HG02981 (cell line): ENCODE results near the gene OMA1.

Experiments used
- ATAC-seq: cut with Tn5 transposase; IDR thresholded peaks from one replicate; pipeline ENCODE4 v1.9.1; 2021; ENCODE audit warnings: mild to moderate bottlenecking, moderate library complexity; ENCODE audit not compliant: unreplicated experiment

Gene OMA1

GRCh38 chr1:58465176-58465575 lies 81.3 kb downstream of the OMA1 start:
- ATAC-seq: no peak

DNA sequence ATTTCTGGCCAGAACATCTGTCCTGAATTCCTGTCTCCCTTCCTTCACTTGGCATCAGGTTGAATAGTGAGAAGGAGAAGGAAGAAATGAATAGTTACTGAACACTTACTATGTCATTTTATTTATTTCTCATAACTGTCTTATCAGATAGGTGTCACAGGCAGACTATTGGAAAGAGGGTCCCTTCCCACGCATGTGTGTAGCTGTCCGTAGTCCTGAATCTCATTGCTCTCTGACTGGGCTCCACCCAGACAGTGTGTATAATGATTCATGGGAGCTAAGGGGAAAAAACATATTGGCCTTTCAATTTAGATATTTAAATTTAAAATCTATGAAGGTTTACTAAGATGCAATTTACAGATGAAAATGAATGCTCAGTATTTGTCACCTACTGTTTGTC lies 86.1 kb downstream of the OMA1 start:
- no peak for ATAC-seq

- no peak for ATAC-seq
These were observed 86.6 kb downstream of the OMA1 start for GRCh38 chr1:58459911-58460310.

- ATAC-seq: no peak
These were observed 89.4 kb downstream of the OMA1 start for GRCh38 chr1:58457023-58457635.

- ATAC-seq: no peak
These were observed 90.1 kb downstream of the OMA1 start for GRCh38 chr1:58456470-58456869.

GRCh38 chr1:58454807-58455206 lies 91.7 kb downstream of the OMA1 start:
- ATAC-seq: no peak

DNA sequence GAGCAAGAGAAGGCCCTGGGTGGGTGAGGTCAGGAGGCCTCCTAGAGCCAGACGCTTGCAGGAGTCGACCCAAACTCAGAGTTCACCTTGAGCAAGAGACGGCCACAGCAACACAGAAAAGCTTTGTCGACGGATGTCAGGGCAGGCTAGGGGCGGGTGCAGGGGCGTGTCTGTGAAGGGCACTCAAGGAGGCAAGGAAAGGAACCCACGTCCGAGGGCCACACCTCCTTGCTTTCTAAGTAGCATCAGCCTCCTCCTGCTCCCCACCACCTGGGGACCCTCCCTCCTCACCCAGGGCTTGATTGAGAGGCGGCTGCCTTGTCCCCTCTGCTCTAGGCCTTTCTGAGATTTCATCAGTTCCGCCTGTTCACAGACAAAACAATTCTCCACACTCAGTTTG lies 92.1 kb downstream of the OMA1 start:
- ATAC-seq: no peak

- ATAC-seq: no peak
These were observed 94.8 kb downstream of the OMA1 start for GRCh38 chr1:58451560-58452191.

- ATAC-seq: no peak
These were observed 98.6 kb downstream of the OMA1 start for GRCh38 chr1:58447886-58448285.

GRCh38 chr1:58447042-58447441 lies 99.5 kb downstream of the OMA1 start:
- ATAC-seq: no peak

DNA sequence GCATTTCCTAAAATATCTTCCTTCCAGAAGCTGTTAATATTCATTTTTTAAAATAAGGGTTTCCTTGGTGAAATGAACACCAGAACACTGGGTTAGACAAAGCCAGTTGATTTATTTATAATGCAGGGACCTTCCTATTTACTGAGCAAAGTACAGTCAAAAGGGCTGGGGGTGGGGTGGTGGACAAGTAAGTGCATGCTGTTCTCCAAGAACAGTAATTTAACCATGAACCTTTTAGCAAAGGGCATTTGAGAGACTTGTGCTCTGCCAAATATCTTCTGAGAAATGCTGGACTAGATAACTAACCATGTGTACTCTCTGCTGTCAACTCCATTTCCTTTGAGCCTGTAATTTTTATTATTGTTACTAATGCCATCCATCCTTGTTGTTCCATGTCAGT lies 100.2 kb downstream of the OMA1 start:
- ATAC-seq: no peak

DNA sequence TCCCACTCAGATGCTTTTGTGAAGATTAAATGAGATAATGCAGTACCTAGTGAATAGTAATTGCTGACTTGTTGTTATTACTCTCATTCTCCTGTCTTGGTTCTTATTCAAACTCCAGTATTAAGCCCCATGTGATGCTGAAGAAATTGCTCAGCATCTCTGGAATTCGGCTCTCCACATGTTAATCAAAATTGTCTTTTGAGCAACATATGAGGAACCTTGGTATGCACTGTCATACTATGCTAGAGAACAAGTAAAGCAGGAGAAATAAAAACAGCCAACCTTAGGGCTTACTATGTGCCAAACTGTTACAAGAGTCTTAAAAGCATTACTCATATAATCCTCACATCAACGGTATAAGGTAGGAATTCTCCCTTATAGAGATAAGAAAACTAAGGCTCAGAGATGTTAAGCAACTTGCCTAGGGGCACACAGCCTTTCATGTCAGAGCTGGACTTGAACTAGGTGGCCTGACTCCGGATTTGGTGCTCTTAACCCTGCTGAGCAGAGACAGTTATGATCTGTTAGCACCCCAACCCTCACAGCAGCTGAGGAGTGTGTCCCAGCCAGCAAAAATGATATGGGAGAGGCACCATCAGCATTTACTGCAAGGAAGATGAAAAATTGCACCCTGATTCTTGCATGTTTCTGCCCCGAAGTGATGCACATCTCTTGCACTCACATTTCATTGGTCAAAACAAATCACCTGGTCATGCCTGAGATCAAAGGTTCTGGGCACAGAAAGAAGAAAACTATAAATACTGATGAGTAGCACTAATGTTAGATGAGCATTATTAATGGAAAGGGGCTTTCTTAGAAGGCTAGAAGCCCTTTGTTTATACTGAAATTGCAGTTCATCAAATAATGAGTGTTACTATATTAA lies 102.3 kb downstream of the OMA1 start:
- ATAC-seq: no peak

DNA sequence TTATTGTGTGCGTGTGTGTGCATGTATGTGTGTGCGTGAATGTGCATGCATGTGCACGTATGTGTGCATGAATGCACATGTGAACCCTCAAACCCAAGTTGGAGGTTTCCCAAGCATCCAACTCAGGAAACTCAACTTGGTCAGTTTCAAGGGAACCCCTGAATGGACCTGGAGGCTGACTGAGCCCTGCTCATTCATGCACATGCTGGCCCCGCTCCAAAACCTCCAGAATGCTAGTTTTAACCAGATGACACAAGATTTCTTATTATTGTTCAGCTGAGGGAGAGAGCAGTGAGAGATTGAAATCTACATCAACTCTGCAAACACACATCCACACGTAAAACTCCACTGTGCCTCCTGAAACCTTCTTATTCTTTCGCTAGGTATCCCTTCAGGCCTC lies 104.4 kb downstream of the OMA1 start:
- ATAC-seq: no peak

DNA sequence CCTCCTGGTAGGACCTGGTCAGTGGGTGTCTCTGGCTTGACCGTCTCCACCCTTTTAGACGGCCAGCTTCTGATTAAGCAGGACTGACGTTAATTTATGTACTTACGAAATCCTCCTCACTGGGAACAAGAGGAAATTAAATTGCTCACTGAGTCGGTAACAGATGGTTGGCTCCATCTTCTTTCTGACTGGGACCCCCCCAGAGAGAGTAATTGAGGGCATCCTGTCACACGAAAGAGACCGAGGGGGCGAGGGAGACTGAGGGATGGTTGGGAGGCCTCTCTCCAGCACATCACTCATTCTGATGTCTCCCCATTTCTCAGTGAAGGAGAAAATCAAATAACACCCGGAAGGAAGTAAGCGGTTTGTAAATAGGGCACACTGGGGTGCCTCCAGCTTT lies 104.8 kb downstream of the OMA1 start:
- ATAC-seq: no peak

DNA sequence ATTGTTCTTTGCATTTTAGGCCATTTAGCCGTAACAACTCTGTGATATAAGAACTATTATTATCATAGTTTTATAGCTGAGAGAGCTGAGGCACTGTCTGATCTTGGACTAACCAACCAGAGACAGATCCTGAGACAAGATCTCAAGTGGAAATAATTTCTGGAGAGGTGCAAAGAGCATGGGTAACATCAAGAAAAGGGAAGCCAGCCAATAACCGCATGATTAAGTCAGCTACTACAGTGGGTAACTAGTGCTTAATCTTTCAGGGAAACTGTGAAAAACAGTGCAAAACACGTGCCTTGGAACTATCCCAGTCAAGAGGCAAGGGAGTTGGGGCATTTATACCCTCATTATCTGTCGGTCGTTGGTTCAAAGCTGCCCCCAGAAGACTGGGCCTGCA lies 105.8 kb downstream of the OMA1 start:
- no peak for ATAC-seq

- no peak for ATAC-seq
These were observed 106.6 kb downstream of the OMA1 start for GRCh38 chr1:58439946-58440345.

DNA sequence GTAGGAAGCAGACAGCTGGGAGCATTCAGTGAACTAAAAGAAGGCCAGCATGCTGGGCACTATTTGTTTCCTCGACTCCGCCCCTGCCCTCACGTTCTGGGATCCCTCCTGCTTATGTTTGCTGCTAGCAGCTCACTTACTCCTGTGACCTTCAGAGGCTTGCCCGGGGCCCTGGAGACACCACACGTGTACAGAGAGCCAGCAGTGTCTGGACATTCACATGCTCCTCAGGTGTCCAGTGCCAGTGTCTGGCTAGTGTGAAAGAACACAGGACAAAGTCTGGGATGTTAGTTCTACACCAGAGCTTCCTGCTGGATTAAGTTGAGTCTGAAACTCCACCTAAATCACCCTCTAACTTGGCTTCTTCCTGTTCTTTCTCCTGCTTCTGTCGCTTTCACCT lies 108.1 kb downstream of the OMA1 start:
- no peak for ATAC-seq

- ATAC-seq: no peak
These were observed 108.9 kb downstream of the OMA1 start for GRCh38 chr1:58437623-58438022.

GRCh38 chr1:58436615-58437297 lies 109.8 kb downstream of the OMA1 start:
- ATAC-seq: no peak

DNA sequence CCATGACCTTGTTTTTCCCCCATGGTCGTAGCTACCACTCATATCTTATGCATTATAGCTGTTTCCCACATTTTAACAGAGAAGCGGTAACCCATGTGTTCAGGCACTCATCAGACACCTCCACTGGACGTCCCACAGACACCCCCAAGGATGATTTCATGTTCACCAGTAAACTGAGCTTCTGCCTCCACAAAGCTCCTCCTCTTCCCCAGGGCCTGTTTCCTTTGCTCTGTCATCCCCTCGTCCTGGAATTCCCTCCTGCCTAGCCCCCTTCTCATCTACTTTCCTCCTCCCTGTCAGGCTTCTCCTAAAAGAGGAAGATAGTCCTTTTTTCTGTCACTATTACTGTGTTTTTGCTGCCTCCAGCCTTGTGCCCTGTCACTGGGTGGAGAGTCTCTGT lies 111.2 kb downstream of the OMA1 start:
- ATAC-seq: no peak

- ATAC-seq: no peak
These were observed 111.9 kb downstream of the OMA1 start for GRCh38 chr1:58434607-58435006.

DNA sequence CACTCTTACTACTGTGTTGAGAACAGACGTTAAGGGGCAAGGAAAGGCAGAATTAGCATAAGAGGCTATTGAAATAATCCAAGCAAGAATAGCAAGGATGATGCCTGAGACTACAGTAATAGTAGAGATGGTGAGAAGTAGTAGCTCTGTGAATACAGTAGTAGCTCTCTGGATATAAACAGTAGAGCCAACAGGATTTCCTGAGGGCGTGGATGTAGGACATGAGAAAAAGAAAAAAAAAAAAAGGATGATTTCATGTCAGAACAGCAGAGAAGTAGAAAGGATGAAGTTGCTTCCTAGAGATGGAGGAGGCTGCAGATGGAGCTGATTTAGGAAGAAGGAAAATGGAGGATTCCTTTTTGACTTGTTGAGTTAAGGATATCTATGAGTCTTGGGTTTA lies 112.3 kb downstream of the OMA1 start:
- ATAC-seq: no peak
